GM18526 (cell line): Measurements from ENCODE around the gene OPRD1.

Experiments used
- POLR2A ChIP-seq: IDR thresholded peaks from 3 replicates; pipeline ENCODE4 v1.6.1; 2011; ENCODE audit not compliant: insufficient read length; ENCODE audit errors: extremely low read depth

OPRD1 gene

DNA sequence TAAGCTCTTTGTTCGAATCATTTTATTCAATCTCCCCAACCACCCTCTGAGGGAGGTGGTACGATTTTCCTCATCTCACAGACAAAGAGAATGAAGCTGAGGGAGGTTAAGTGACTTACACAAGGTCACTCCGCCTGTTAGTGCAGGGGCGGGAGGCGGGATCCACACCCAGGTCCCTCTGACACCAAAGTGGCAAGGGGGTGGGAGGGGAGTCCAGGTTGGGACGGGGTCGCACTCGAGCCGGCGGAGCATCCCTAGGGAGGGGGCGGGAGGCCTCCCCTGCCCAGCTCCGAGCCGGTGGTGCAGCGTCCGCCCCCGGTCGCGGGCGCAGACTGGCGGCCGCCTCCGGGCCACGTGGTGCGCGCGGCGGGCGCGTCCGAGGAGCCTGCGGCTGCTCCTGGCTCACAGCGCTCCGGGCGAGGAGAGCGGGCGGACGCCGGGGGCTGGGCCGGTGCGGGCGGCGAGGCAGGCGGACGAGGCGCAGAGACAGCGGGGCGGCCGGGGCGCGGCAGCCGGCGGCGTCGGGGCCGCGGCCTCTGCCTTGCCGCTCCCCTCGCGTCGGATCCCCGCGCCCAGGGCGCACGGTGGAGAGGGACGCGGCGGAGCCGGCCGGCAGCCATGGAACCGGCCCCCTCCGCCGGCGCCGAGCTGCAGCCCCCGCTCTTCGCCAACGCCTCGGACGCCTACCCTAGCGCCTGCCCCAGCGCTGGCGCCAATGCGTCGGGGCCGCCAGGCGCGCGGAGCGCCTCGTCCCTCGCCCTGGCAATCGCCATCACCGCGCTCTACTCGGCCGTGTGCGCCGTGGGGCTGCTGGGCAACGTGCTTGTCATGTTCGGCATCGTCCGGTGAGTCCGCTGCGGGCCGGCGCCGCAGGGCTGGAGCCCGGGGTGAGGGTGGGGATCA, at the start of gene OPRD1:
Gene OPRD1, plus strand, starts transcription at position 405 of the 903 bp plus-strand sequence. Its CDS starts 214 bp downstream, at position 619.
- no peak for TF ChIP-seq POLR2A

DNA sequence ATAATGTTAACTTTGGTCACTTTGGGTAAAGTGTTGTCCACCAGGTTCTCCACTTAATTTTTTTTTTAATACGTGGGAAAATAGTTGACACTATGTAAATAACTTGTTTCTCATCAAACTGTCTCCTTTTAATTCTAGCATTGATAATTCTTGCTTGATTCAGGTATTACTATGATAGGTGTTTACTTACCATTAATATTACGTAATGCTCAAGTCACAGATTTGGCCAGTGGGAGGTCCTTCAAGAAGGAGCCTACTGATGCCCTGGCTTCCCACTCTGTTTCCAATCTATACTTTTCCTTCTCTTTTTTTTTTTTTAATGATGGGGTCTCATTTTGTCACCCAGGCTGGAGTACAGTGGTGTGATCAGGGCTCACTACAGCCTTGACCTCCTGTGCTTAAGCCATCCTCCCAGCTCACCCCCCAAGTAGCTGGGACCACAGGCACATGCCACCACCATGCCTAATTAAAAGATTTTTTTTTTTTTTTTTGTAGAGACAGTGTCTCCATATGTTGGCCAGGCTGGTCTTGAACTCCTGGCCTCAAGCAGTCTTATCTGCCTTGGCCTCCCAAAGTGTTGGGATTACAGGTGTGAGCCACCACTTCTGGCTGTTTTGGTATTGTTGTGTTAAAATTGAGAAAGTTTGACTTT, 45.3 kb upstream of the OPRD1 start:
- TF ChIP-seq POLR2A, result no peak

DNA sequence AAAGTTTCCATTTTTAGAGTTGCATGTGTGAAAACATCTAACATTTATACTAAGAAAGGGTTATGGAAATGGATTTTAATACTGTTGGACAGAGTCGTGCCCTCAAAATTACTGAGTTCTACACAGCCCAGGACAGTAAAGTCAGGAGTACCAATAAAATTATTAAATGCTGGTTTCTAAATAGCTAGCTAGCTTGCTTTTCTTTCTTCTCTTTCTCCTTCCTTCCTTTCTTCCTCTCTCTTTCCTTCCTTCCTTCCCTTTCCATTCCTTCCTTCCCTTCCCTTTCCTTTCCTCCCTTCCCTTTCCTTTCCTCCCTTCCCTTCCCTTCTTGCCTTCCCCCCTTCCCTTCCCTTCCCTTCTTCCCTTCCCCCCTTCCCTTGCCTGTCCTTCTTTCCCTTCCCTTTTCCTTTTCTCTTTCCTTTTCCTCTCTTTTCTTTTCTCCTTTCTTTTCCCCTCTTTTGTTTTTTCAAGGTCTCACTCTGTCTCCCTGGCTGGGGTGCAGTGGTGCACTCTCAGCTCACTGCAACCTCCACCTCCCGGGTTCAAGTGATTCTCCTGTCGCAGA, 41.3 kb upstream of the OPRD1 start:
- TF ChIP-seq POLR2A, result no peak

DNA sequence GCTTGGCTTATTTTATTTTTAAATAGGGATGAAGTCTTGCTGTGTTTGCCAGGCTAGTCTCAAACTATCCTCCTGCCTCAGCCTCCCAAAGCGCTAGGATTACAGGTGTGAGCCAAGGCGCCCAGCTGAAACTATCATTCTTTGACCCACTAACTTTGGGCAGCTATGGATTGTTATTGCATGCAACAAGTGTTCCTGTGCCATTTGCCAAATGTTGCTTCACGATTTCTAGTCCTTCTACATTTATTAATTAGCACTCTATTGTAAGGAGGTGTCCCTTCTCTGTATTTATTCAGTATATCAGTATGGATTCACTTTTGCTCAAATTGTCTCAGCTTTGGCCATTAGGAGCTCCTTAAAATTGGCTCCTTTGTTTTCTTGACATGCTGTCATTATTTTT, 38.9 kb upstream of the OPRD1 start:
- no peak for TF ChIP-seq POLR2A

DNA sequence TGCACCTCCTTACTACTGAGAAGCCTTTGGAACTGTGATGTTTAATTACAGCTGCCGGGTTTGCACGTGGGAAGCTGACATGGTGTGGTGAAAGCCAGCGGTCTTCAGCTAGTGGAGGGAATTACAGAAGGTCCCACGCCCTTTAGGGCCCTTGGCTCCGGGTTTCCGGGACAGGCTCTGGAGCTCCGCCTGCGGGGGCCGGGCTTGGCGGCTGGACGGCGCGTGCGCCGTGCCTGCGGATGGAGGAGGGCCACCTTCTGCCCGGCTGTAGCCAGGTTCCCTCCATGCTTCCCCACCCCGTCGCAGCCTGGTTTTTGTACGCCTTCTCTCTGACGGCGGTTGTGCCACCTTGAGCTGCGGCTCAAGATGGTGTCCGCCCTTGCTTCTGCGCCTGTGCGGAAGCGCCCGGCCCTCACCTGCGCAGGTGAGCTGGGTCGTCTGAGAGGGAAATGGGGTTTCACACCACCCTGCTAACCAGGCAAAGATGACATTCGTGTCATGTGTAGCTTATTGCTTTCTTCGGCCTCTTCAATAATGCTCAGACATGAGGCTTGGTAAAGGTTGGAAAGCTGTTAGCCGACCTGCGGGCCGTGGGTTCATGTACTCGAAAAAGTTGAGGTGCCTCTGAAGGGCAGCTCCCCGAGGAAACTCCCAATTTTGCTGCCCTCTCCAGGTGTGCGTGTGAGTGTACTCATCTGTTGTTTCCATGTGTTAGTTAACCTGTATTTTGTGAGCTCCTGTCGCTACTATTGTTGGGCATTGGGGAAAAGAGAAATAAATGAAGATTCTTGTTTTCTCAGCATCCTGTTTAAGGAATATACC, 36.6 kb upstream of the OPRD1 start:
- peak; percentile 48 for TF ChIP-seq POLR2A

DNA sequence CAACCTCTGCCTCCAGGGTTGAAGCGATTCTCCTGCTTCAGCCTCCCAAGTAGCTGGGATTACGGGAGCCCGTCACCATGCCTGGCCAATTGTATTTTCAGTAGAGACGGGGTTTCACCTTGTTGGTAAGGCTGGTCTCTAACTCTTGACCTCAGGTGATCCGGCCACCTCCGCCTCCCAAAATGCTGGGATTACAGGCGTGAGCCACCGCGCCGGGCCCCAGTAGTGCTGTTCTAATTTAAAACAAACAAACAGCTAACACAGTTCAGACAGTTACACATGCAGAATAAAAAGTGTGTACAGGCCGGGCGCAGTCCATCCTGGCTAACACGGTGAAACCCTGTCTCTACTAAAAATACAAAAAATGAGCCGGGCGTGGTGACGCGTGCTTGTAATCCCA, 35.6 kb upstream of the OPRD1 start:
- no peak for TF ChIP-seq POLR2A

DNA sequence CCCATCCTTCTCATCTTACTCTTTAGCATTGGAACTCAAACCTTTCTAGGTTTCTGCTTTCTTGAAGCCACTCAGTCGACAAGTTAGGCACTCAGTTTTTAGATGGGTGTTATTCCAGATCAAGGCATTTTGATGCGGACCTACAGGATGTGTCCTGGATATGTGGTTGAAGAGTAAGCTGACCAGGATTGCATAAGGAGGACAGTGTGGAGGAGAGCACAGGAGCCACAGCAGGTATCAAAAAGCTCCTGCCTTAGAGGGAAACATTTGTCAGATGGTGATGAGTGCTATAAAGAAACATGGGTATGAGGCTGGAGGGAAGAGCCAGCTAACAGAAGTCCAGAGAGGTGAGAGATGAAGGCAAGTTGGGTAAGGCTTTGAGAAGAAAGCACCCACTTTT, 33.9 kb upstream of the OPRD1 start:
- TF ChIP-seq POLR2A, result no peak

DNA sequence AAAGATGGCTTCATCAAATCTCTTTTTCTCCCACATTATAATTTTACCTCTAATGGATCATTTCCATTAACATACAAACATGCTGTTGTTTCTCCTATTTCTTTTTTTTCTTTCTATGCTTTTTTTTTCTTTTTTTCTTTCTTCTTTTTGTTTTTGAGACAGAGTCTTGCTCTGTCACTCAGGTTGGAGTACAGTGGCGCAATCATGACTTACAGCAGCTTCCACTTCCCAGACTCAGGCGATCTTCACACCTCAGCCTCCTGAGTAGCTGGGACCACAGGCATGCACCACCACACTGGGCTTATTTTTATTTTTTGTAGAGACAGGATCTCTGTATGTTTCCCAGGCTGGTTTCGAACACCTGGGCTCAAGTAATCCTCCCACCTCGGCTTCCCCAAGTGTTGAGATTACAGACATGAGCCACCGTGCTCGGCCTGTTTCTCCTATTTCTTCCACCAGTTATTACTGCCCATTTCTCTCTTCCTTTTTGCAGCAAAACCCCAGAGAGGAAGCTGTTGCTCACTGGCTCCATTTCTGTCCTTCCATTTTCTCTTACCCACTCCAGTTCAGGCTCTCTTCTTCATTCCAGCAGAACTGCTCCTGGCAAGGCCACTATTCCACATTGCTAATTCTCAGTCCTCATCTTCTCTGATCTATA, 32.1 kb upstream of the OPRD1 start:
- TF ChIP-seq POLR2A, result no peak

DNA sequence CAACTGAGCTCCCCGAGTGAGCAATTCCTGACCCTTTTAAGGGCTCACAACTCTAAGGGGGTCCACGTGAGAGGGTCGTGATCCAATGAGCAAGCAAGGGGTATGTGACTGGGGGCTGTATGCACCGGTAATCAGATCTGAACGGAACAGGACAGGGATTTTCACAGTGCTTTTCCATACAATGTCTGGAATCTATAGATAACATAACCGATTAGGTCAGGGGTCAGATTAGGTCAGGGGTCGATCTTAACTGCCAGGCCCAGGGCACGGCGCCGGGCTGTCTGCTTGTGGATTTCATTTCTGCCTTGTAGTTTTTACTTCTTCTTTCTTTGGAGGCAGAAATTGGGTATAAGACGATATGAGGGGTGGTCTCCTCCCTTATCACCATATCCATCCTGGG, 30.7 kb upstream of the OPRD1 start:
- TF ChIP-seq POLR2A, result no peak

DNA sequence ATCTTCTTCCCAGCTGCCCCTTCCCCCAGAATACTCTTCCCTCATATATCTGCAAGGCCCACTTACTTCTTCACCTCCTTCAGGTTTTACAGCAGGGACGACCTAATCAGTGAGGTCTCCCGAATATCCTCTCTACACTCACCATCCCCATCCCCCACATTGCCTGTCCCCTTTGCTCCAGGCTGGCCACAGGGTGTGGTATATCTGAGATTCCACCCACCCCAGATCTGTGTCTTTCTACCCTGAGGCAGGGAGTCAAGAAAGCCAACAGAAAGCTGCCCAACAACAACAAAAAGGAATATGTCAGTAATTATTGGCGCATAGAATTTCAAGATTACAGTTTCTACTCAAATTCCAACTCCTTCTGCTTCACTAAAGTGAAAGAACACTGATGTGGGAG, 30.0 kb upstream of the OPRD1 start:
- TF ChIP-seq POLR2A, result no peak

DNA sequence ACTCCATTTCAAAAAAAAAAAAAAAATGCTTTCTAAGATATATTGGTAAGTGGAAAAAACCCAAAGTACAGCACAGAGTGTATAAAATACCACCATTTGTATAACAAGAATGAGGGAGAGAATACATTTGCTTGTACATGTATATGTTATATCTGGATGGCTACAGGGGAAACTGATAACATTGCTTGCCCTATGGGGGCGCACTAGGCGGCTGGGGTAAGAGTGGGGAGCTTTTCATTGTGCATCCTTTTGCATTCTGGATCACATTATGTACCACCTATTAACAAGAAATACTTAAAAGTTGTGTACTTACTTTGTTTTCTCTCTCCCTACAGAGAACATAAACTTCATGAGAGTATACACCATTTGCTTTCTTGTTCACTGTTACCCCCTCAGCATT, 28.6 kb upstream of the OPRD1 start:
- TF ChIP-seq POLR2A, result no peak

DNA sequence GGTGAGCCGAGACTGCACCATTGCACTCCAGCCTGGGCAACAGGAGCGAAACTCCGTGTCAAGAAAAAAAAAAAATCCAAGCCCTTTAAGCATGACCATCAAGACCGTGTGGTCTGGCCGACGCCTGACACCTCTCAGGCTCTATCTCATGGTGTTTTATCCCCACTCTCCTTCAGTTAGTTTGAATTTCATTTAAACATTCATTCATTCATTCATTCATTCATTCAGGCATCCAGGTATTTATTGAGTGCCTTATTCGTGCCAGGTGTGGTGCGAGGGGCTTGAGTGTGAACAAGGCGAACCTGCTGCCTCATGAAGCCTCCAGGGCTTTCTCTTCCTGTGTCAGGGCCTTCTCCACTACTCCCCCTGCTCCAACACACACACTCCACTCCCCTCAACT, 22.6 kb upstream of the OPRD1 start:
- TF ChIP-seq POLR2A, result no peak

DNA sequence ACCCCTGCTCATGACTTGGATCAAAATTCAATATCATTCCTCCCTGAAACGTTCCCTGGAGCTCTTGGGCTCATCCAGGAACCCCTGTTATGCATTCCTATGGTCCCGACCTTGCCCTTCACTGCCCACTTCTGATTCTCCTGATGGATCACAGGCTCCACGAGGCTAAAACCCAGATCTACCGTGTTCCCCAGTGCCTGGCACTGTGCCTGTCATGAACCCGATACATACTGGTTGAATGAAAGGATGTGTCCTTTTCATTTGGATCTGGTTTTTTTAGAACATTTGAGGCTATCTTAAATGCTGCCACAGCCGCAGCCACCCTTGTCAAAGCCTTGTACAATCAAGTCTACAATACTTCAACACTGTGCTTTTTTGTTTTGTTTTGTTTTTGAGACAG, 22.2 kb upstream of the OPRD1 start:
- no peak for TF ChIP-seq POLR2A

DNA sequence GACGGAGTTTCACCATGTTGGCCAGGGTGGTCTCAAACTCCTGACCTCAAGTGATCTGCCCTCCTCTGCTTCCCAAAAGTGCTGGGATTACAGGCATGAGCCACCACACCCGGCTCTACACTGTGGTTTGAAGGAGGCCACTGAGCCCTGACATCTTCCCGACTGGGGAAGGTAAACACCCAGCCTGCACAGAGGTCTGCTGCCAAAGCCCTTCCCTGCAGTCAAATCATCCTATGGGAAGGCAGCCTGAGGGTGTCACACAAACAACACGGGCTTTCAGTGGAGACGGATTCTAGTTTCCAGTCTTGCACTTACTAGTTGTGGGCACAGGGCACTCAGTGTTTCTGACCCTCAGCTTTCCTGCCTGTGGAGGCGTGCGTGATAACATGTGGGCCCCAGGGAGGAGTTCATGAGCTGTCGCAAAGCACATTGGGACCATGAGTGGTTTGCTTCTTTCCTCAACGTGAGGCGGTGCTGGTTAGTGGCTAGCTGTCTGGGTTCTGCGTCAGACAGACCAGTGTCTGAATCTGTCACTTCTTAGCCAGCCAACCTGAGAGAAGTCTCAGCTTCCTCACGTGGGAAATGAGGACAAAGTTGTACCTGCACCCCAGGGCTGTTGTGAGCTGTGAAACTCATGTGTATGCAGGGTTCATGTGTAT, 21.5 kb upstream of the OPRD1 start:
- no peak for TF ChIP-seq POLR2A
